Activated CD8-positive, alpha-beta memory T cell treated with anti-CD3 and anti-CD28 coated beads, Interleukin-2, amount 50 U/mL, for 24 hours (primary cell): ENCODE results near the gene CREM.

Experiments used
- DNase-seq: peaks from one replicate; pipeline ENCODE4 v3.0.0-alpha.2; 2020; ENCODE audit errors: extremely low read depth

CREM gene

GRCh38 chr10:35219891-35220890 is 93.5 kb downstream of the CREM start:
- DNase-seq = no peak

- no peak for DNase-seq
These were observed 96.4 kb downstream of the CREM start for GRCh38 chr10:35223016-35223415.

GRCh38 chr10:35224045-35224740 is 97.5 kb downstream of the CREM start:
- no peak for DNase-seq

- no peak for DNase-seq
These were observed 98.6 kb downstream of the CREM start for GRCh38 chr10:35225204-35225603.

GRCh38 chr10:35226507-35226906 is 99.9 kb downstream of the CREM start:
- DNase-seq = no peak

- DNase-seq = no peak
These were observed 101.4 kb downstream of the CREM start for GRCh38 chr10:35228058-35228457.

GRCh38 chr10:35231646-35232045 is 105.0 kb downstream of the CREM start:
- DNase-seq = no peak

- DNase-seq = no peak
These were observed 105.9 kb downstream of the CREM start for GRCh38 chr10:35232527-35232926.

GRCh38 chr10:35234073-35234472 is 107.4 kb downstream of the CREM start:
- no peak for DNase-seq

GRCh38 chr10:35236739-35237138 is 110.1 kb downstream of the CREM start:
- DNase-seq = no peak

GRCh38 chr10:35237766-35238512 is 111.3 kb downstream of the CREM start:
- DNase-seq = no peak

- DNase-seq = no peak
These were observed 117.9 kb downstream of the CREM start for GRCh38 chr10:35244549-35244948.

GRCh38 chr10:35246770-35247343 is 120.2 kb downstream of the CREM start:
- DNase-seq = no peak

- no peak for DNase-seq
These were observed 124.9 kb downstream of the CREM start for GRCh38 chr10:35251373-35252100.

- DNase-seq = no peak
These were observed 130.7 kb downstream of the CREM start for GRCh38 chr10:35257057-35257983.

GRCh38 chr10:35259769-35260397 is 133.2 kb downstream of the CREM start:
- no peak for DNase-seq

GRCh38 chr10:35262436-35262835 is 135.8 kb downstream of the CREM start:
- DNase-seq = no peak
